SU-DHL-6 (cell line): ENCODE measurements around the gene STX16.

Experiments used
- H2AFZ ChIP-seq: fragments of 200-600 bp; sonication (generic); 2 replicates; pipeline ENCODE4 v1.6.1; 2014; ENCODE audit warnings: low read depth, mild to moderate bottlenecking, moderate library complexity, mixed read lengths, antibody characterized with exemption, low read length; ENCODE audit not compliant: severe bottlenecking
- H3F3A ChIP-seq: fragments of 200-600 bp; shearing (Covaris generic); 2 replicates; pipeline ENCODE4 v1.6.0; 2016; ENCODE audit warnings: antibody characterized with exemption, mild to moderate bottlenecking; ENCODE audit not compliant: insufficient read depth
- H3K27ac ChIP-seq: fragments of 200-600 bp; sonication (generic); 2 replicates; pipeline ENCODE4 v1.5.1; 2016; ENCODE audit warnings: low read depth, mild to moderate bottlenecking, low read length, moderate library complexity, mixed read lengths
- H3K27me3 ChIP-seq: fragments of 200-600 bp; sonication (generic), shearing (Covaris generic); 2 replicates; pipeline ENCODE4 v1.6.0; 2014; ENCODE audit warnings: mild to moderate bottlenecking, low read length
- H3K36me3 ChIP-seq: fragments of 200-600 bp; sonication (generic); 2 replicates; pipeline ENCODE4 v1.6.1; 2014; ENCODE audit warnings: mild to moderate bottlenecking, low read length, mixed read lengths
- H3K4me2 ChIP-seq: fragments of 300-600, 200-600 bp; shearing (Covaris generic), sonication (generic); 2 replicates; pipeline ENCODE4 v1.6.0; 2014; ENCODE audit warnings: low read length, low read depth, mild to moderate bottlenecking; ENCODE audit not compliant: poor library complexity, severe bottlenecking
- H3K4me3 ChIP-seq: fragments of 200-600 bp; sonication (generic); 2 replicates; pipeline ENCODE4 v1.5.1; 2014; ENCODE audit warnings: antibody characterized with exemption, low read length, mild to moderate bottlenecking, mixed read lengths; ENCODE audit not compliant: insufficient read depth, poor library complexity, severe bottlenecking
- H3K79me2 ChIP-seq: fragments of 200-600 bp; sonication (generic); 2 replicates; pipeline ENCODE4 v1.6.1; 2014; ENCODE audit warnings: mild to moderate bottlenecking, low read length, moderate library complexity; ENCODE audit not compliant: insufficient read depth
- H3K9ac ChIP-seq: fragments of 200-600 bp; sonication (generic); 2 replicates; pipeline ENCODE4 v1.7.0; 2014; ENCODE audit warnings: mild to moderate bottlenecking, low read length
- H3K9me2 ChIP-seq: fragments of 200-600 bp; sonication (generic); replicated peaks from 2 replicates; pipeline ENCODE4 v1.6.1; 2014; ENCODE audit warnings: low read length; ENCODE audit not compliant: insufficient read depth
- H3K9me3 ChIP-seq: fragments of 200-600 bp; sonication (generic); 2 replicates; pipeline ENCODE4 v1.6.1; 2014; ENCODE audit warnings: low read length, mixed read lengths; ENCODE audit not compliant: insufficient read depth
- H4K20me1 ChIP-seq: fragments of 200-600 bp; sonication (generic); 2 replicates; pipeline ENCODE4 v1.6.1; 2014; ENCODE audit warnings: low read depth, mild to moderate bottlenecking, antibody characterized with exemption, low read length, moderate library complexity, mixed read lengths
- CTCF ChIP-seq: fragments of 200-600 bp; sonication (generic); IDR thresholded peaks from one replicate; pipeline ENCODE4 v1.5.1; 2017; ENCODE audit warnings: antibody characterized with exemption, mild to moderate bottlenecking, low read length, moderate library complexity; ENCODE audit not compliant: insufficient read depth, poor library complexity, severe bottlenecking
- EZH2phosphoT487 ChIP-seq: fragments of 200-600 bp; sonication (generic), shearing (Covaris generic); conservative IDR thresholded peaks from 2 replicates; pipeline ENCODE4 v1.6.1; 2018; ENCODE audit warnings: mild to moderate bottlenecking, antibody characterized with exemption, low read length, moderate library complexity, mixed read lengths

STX16 gene

GRCh38 chr20:58708246-58708931 is 57.3 kb downstream of the STX16 start:
- Histone ChIP-seq H3K36me3 (no peaks in the 10 kb centered on the region), H3K4me2 (no peak overlapping the region), H2AFZ (no peak overlapping the region), H3K4me3 (no peak overlapping the region), H3K27ac (no peak overlapping the region), H3K9me2 (no peaks in the 10 kb centered on the region), H3K27me3 (no peaks in the 10 kb centered on the region), H3K79me2 (no peaks in the 10 kb centered on the region), H4K20me1 (no peaks in the 10 kb centered on the region), H3F3A (no peaks in the 10 kb centered on the region), H3K9ac (no peak overlapping the region), H3K9me3 (no peaks in the 10 kb centered on the region)
- TF ChIP-seq CTCF (no peak), EZH2phosphoT487 (no peak)

- H3K27me3 ChIP-seq: no peaks in the 10 kb centered on the region
- TF ChIP-seq CTCF (no peak), EZH2phosphoT487 (no peak)
- no peaks in the 10 kb centered on the region for H3K79me2 ChIP-seq
- no peaks in the 10 kb centered on the region for H3F3A ChIP-seq
- H3K4me3 ChIP-seq: no peak overlapping the region
- H3K4me2 ChIP-seq: no peak overlapping the region
- no peaks in the 10 kb centered on the region for H3K9me3 ChIP-seq
- H3K9me2 ChIP-seq: no peaks in the 10 kb centered on the region
- no peak overlapping the region for H3K27ac ChIP-seq
- no peaks in the 10 kb centered on the region for H3K36me3 ChIP-seq
- H4K20me1 ChIP-seq: no peaks in the 10 kb centered on the region
- no peak overlapping the region for H2AFZ ChIP-seq
- H3K9ac ChIP-seq: no peak overlapping the region
Measured at GRCh38 chr20:58709013-58709702, 58.1 kb downstream of the STX16 start.

GRCh38 chr20:58709703-58710039 is 58.6 kb downstream of the STX16 start:
- no peaks in the 10 kb centered on the region for H3K36me3 ChIP-seq
- H3K9me2 ChIP-seq: no peaks in the 10 kb centered on the region
- no peaks in the 10 kb centered on the region for H3K9me3 ChIP-seq
- H3K27me3 ChIP-seq: no peaks in the 10 kb centered on the region
- TF ChIP-seq CTCF (no peak), EZH2phosphoT487 (no peak)
- H3K27ac ChIP-seq: no peak overlapping the region
- no peaks in the 10 kb centered on the region for H4K20me1 ChIP-seq
- no peak overlapping the region for H3K4me2 ChIP-seq
- no peak overlapping the region for H3K4me3 ChIP-seq
- H3K9ac ChIP-seq: no peak overlapping the region
- no peaks in the 10 kb centered on the region for H3F3A ChIP-seq
- H2AFZ ChIP-seq: no peak overlapping the region
- no peaks in the 10 kb centered on the region for H3K79me2 ChIP-seq
